Liver (tissue), 9 donors: Measurements from ENCODE around the gene C12orf75. TPM values are rescaled to one million over a fixed set of nuclear protein-coding genes. Genes with fewer than 3 reads are reported as not detected.

Source experiments
- DNase-seq: peaks from one replicate; pipeline ENCODE4 v3.0.0-alpha.2; 2017; ENCODE audit warnings: low spot score
- H3K27ac ChIP-seq, 2 donors: one replicate each; pipeline ENCODE4 v1.7.0; 2013; ENCODE audit warnings: inconsistent platforms in 2 of 2, low read length in 2 of 2, control low read depth in 1 of 2, low read depth in 1 of 2, mild to moderate bottlenecking in 1 of 2
- H3K27me3 ChIP-seq, 4 donors: one replicate each; pipeline versions ENCODE4 v1.6.1 to v1.7.0; 2013; ENCODE audit warnings: low read length in 3 of 4, inconsistent platforms in 1 of 4, mild to moderate bottlenecking in 1 of 4, moderate library complexity in 1 of 4; ENCODE audit not compliant: control insufficient read depth in 4 of 4, insufficient read depth in 4 of 4
- H3K36me3 ChIP-seq, 4 donors: one replicate each; pipeline versions ENCODE4 v1.6.1 to v1.7.0; 2013; ENCODE audit warnings: low read length in 3 of 4, mild to moderate bottlenecking in 3 of 4, low read depth in 1 of 4, moderate library complexity in 1 of 4; ENCODE audit not compliant: control insufficient read depth in 4 of 4, insufficient read depth in 3 of 4
- H3K4me1 ChIP-seq, 4 donors: one replicate each; pipeline versions ENCODE4 v1.6.1 to v1.7.0; 2013; ENCODE audit warnings: low read length in 3 of 4, mild to moderate bottlenecking in 3 of 4, moderate library complexity in 1 of 4; ENCODE audit not compliant: control insufficient read depth in 4 of 4, insufficient read depth in 4 of 4
- H3K4me3 ChIP-seq, 3 donors: one replicate each; pipeline versions ENCODE4 v1.6.1 to v1.7.0; 2013; ENCODE audit warnings: low read length in 3 of 3, control low read depth in 1 of 3, low read depth in 1 of 3, mild to moderate bottlenecking in 1 of 3
- H3K9ac ChIP-seq, 2 donors: one replicate each; pipeline ENCODE4 v1.7.0; 2013; ENCODE audit warnings: low read length in 2 of 2, mild to moderate bottlenecking in 2 of 2, moderate library complexity in 2 of 2, control low read depth in 1 of 2, low read depth in 1 of 2
- H3K9me3 ChIP-seq, 4 donors: one replicate each; pipeline versions ENCODE4 v1.6.1 to v1.7.0; 2013; ENCODE audit warnings: low read length in 3 of 4; ENCODE audit not compliant: control insufficient read depth in 4 of 4
- CTCF ChIP-seq: fragments of 150-350 bp; IDR thresholded peaks from 2 replicates; pipeline ENCODE4 v1.5.1; 2017; ENCODE audit warnings: improper control_type of control experiment, low read depth, low read length; ENCODE audit not compliant: missing input control
- EGR1 ChIP-seq, 2 donors: IDR thresholded peaks; 2 replicates each; pipeline ENCODE4 v1.6.1; 2016 to 2018; ENCODE audit warnings: antibody characterized with exemption in 2 of 2, low read depth in 2 of 2
- FOXA1 ChIP-seq: IDR thresholded peaks from 2 replicates; pipeline ENCODE4 v1.6.1; 2016; ENCODE audit warnings: antibody characterized with exemption
- FOXA2 ChIP-seq: IDR thresholded peaks from 2 replicates; pipeline ENCODE4 v1.6.1; 2016; ENCODE audit warnings: antibody characterized with exemption
- GABPA ChIP-seq, 2 donors: IDR thresholded peaks in 1 of 2; conservative IDR thresholded peaks in 1 of 2; 2 replicates each; pipeline ENCODE4 v1.6.1; 2016; ENCODE audit warnings: antibody characterized with exemption in 2 of 2, mild to moderate bottlenecking in 1 of 2, moderate library complexity in 1 of 2
- HNF4A ChIP-seq, 2 donors: conservative IDR thresholded peaks; 2 replicates each; pipeline ENCODE4 v1.6.1; 2016; ENCODE audit warnings: antibody characterized with exemption in 2 of 2, mild to moderate bottlenecking in 2 of 2
- HNF4G ChIP-seq: IDR thresholded peaks from 2 replicates; pipeline ENCODE4 v1.6.1; 2016; ENCODE audit warnings: antibody characterized with exemption
- JUND ChIP-seq, 2 donors: IDR thresholded peaks; 2 replicates each; pipeline ENCODE4 v1.6.1; 2016; ENCODE audit warnings: antibody characterized with exemption in 2 of 2
- MAX ChIP-seq: IDR thresholded peaks from 2 replicates; pipeline ENCODE4 v1.6.1; 2016; ENCODE audit warnings: antibody characterized with exemption
- NR2F2 ChIP-seq: IDR thresholded peaks from 2 replicates; pipeline ENCODE4 v1.6.1; 2016; ENCODE audit warnings: antibody characterized with exemption
- RAD21 ChIP-seq, 2 donors: IDR thresholded peaks; 2 replicates each; pipeline ENCODE4 v1.6.1; 2016; ENCODE audit warnings: antibody characterized with exemption in 2 of 2, mild to moderate bottlenecking in 2 of 2
- REST ChIP-seq: IDR thresholded peaks from 2 replicates; pipeline ENCODE4 v1.6.1; 2016; ENCODE audit warnings: antibody characterized with exemption, mild to moderate bottlenecking
- RXRA ChIP-seq, 2 donors: IDR thresholded peaks; 2 replicates each; pipeline ENCODE4 v1.6.1; 2017 to 2018; ENCODE audit warnings: antibody characterized with exemption in 2 of 2, mild to moderate bottlenecking in 1 of 2
- SP1 ChIP-seq: IDR thresholded peaks from 2 replicates; pipeline ENCODE4 v1.6.1; 2018; ENCODE audit warnings: antibody characterized with exemption, mild to moderate bottlenecking
- TAF1 ChIP-seq: conservative IDR thresholded peaks from 2 replicates; pipeline ENCODE4 v1.6.1; 2016; ENCODE audit warnings: antibody characterized with exemption, mild to moderate bottlenecking
- YY1 ChIP-seq: IDR thresholded peaks from 2 replicates; pipeline ENCODE4 v1.6.1; 2016; ENCODE audit warnings: antibody characterized with exemption, mild to moderate bottlenecking
- WGBS: extraction: QIAGEN DNeasy Blood & Tissue Kit; methylation state at CpG from one replicate; pipeline ENCODE4 v1.1.7; 2013; 5-methylcytosine and 5-hydroxymethylcytosine counted together
- polyA plus RNA-seq, 2 donors: library from polyadenylated mRNA; stranded (reverse) in 1 of 2; unstranded in 1 of 2; fragments of 200-250 nt in 1 of 2; fragments of >200 nt in 1 of 2; fragmentation: Nextera tagmentation in 1 of 2; extraction: Ambion mirVana in 1 of 2; gene quantifications; one replicate each; pipeline versions ENCODE4 v1.2.1 to v1.2.3, GENCODE V29; 2013 to 2015
- total RNA-seq, 2 donors: library from RNA; depleted of rRNA; stranded (reverse); fragments of >200 nt; gene quantifications; one replicate each; pipeline ENCODE4 v1.2.3, GENCODE V29; 2014
- TF ChIP-seq, protein P1 (sequence below): IDR thresholded peaks from 2 replicates; pipeline ENCODE4 v1.6.1; 2016; ENCODE audit warnings: antibody characterized with exemption
- TF ChIP-seq, protein P2 (sequence below): IDR thresholded peaks from 2 replicates; pipeline ENCODE4 v1.6.1; 2016; ENCODE audit warnings: antibody characterized with exemption
- donor health status: healthy.
- donor health status: healthy.
- donor health status: healthy.
- donor health status: healthy.
- donor health status: healthy.

Gene C12orf75
- total and polyA plus RNA-seq, 4 donors = 1.2 to 3.9 (median 2.8) TPM

GRCh38 chr12:105352940-105353635, 22.6 kb downstream of the C12orf75 start:
- Histone ChIP-seq H3K36me3 (no peaks in the 10 kb centered on the region), H3K27ac (no peak overlapping the region), H3K9ac (no peak overlapping the region), H3K4me3 (no peak overlapping the region), H3K4me1 (peaks cover 0 to 10% (median 4%) of the 10 kb centered on the region in 4 donors), H3K9me3 (no peaks in the 10 kb centered on the region), H3K27me3 (no peaks in the 10 kb centered on the region)
- TF ChIP-seq MAX (peak; percentile 86), EGR1 (IDR thresholded peaks at IDR 0.05; ENCODE audit: low read depth in 2 of 2) (peak; percentile 63 to 82), HNF4G (no peak), REST (no peak), NR2F2 (no peak), CTCF (no peak), FOXA1 (peak; percentile 24), RAD21 (IDR thresholded peaks at IDR 0.05) (peak; percentile 51 to 62), RXRA (IDR thresholded peaks at IDR 0.05) (peak; percentile 67 to 72), HNF4A (conservative IDR thresholded peaks at IDR 0.05) (peak in 1 of 2 donors; percentile 55), GABPA (IDR thresholded peaks at IDR 0.05 in 1 of 2, conservative IDR thresholded peaks at IDR 0.05 in 1 of 2) (peak in 1 of 2 donors; percentile 40), TAF1 (no peak), JUND (IDR thresholded peaks at IDR 0.05) (peak in 1 of 2 donors; percentile 35), YY1 (peak; percentile 84), SP1 (peak; percentile 73), FOXA2 (peak; percentile 66)
- TF ChIP-seq, protein P1, sequence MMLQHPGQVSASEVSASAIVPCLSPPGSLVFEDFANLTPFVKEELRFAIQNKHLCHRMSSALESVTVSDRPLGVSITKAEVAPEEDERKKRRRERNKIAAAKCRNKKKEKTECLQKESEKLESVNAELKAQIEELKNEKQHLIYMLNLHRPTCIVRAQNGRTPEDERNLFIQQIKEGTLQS = no peak
- TF ChIP-seq, protein P2, sequence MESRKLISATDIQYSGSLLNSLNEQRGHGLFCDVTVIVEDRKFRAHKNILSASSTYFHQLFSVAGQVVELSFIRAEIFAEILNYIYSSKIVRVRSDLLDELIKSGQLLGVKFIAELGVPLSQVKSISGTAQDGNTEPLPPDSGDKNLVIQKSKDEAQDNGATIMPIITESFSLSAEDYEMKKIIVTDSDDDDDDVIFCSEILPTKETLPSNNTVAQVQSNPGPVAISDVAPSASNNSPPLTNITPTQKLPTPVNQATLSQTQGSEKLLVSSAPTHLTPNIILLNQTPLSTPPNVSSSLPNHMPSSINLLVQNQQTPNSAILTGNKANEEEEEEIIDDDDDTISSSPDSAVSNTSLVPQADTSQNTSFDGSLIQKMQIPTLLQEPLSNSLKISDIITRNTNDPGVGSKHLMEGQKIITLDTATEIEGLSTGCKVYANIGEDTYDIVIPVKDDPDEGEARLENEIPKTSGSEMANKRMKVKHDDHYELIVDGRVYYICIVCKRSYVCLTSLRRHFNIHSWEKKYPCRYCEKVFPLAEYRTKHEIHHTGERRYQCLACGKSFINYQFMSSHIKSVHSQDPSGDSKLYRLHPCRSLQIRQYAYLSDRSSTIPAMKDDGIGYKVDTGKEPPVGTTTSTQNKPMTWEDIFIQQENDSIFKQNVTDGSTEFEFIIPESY = peak; percentile 65
- 50% methylated on average over 9 of the region's 9 CpGs for WGBS
- no peak for DNase-seq
